B cell (primary cell): ENCODE data around the gene FLRT1. TPM values are rescaled to one million over a fixed set of nuclear protein-coding genes. Genes with fewer than 3 reads are reported as not detected.

Experiments used
- ATAC-seq: fragments of 200-7000 bp; cut with Tn5 transposase; one replicate; pipeline ENCODE4 v1.10.0; 2021; ENCODE audit warnings: low read depth, mild to moderate bottlenecking, moderate number of reproducible peaks, moderate library complexity
- CTCF ChIA-PET: fragments of 350-600 bp; sonication (Branson Sonifier 250); formaldehyde crosslinking; loops from one replicate; lab custom pipeline; 2021; ENCODE audit warnings: antibody characterized with exemption, inconsistent platforms; lab: Charles Lee
- POLR2A ChIA-PET: fragments of 350-600 bp; sonication (Branson Sonifier 250); formaldehyde crosslinking; loops from one replicate; lab custom pipeline; 2021; ENCODE audit warnings: antibody characterized with exemption; lab: Charles Lee
- DNase-seq: peaks from one replicate; pipeline ENCODE4 v3.0.0; 2013
- H2AFZ ChIP-seq: 2 replicates; pipeline ENCODE4 v1.6.1; 2012; ENCODE audit warnings: mild to moderate bottlenecking, low read depth, low read length; ENCODE audit not compliant: insufficient read depth, poor library complexity, severe bottlenecking
- H3K27ac ChIP-seq, 2 donors: 1 replicate in 1 of 2; 2 replicates in 1 of 2; pipeline ENCODE4 v1.5.1; 2012 to 2013; ENCODE audit warnings: low read length in 2 of 2, mild to moderate bottlenecking in 2 of 2, moderate library complexity in 1 of 2
- H3K27me3 ChIP-seq, 4 experiments: fragments of 200-600 bp in 1 of 4; sonication (generic) in 1 of 4; replicated peaks in 1 of 4; 1 replicate in 2 of 4; 2 replicates in 2 of 4; pipeline versions ENCODE4 v1.6.1 to v1.7.0; 2013 to 2016; ENCODE audit warnings: low read length in 3 of 4, mild to moderate bottlenecking in 2 of 4, mixed read lengths in 1 of 4, moderate library complexity in 1 of 4; ENCODE audit not compliant: insufficient read depth in 4 of 4, control insufficient read depth in 3 of 4; ENCODE audit errors: control extremely low read depth in 1 of 4
- H3K36me3 ChIP-seq, 2 experiments: replicated peaks in 1 of 2; 1 replicate in 1 of 2; 2 replicates in 1 of 2; pipeline versions ENCODE4 v1.6.1 to v1.7.1; 2013; ENCODE audit warnings: low read length in 1 of 2; ENCODE audit not compliant: insufficient read depth in 2 of 2, control insufficient read depth in 1 of 2; ENCODE audit errors: control extremely low read depth in 1 of 2, extremely low read depth in 1 of 2
- H3K4me1 ChIP-seq, 2 donors: fragments of 200-600 bp in 1 of 2; sonication (generic) in 1 of 2; 1 replicate in 1 of 2; 2 replicates in 1 of 2; pipeline versions ENCODE4 v1.5.1 to v1.6.1; 2013 to 2017; ENCODE audit warnings: low read length in 2 of 2; ENCODE audit not compliant: control insufficient read depth in 2 of 2, insufficient read depth in 2 of 2
- H3K4me2 ChIP-seq: replicated peaks from 2 replicates; pipeline ENCODE3; 2012; ENCODE audit warnings: mild to moderate bottlenecking, low read depth, low read length; ENCODE audit not compliant: poor library complexity, severe bottlenecking
- H3K4me3 ChIP-seq, 5 experiments: fragments of 200-600 bp in 1 of 5; sonication (generic) in 1 of 5; 1 replicate in 3 of 5; 2 replicates in 2 of 5; pipeline versions ENCODE4 v1.5.1 to v1.7.0; 2011 to 2016; ENCODE audit warnings: low read length in 4 of 5, mild to moderate bottlenecking in 4 of 5, low read depth in 2 of 5, control low read depth in 1 of 5, moderate library complexity in 1 of 5; ENCODE audit not compliant: insufficient read depth in 1 of 5; ENCODE audit errors: control extremely low read depth in 1 of 5, extremely low read depth in 1 of 5
- H3K79me2 ChIP-seq: fragments of 200-600 bp; sonication (generic); one replicate; pipeline ENCODE4 v1.6.0; 2016; ENCODE audit warnings: low read length; ENCODE audit not compliant: control insufficient read depth, insufficient read depth
- H3K9ac ChIP-seq: fragments of 200-600 bp; sonication (generic); 2 replicates; pipeline ENCODE4 v1.6.1; 2017; ENCODE audit warnings: mild to moderate bottlenecking, low read length, moderate library complexity
- H3K9me3 ChIP-seq, 3 donors: one replicate each; pipeline versions ENCODE4 v1.6.1 to v1.7.1; 2013; ENCODE audit warnings: low read length in 2 of 3; ENCODE audit not compliant: control insufficient read depth in 2 of 3, insufficient read depth in 1 of 3; ENCODE audit errors: control extremely low read depth in 1 of 3
- H4K20me1 ChIP-seq: 2 replicates; pipeline ENCODE4 v1.6.0; 2012; ENCODE audit warnings: mild to moderate bottlenecking, low read length; ENCODE audit not compliant: insufficient read depth, control insufficient read depth, poor library complexity, severe bottlenecking
- H3K27ac Mint-ChIP-seq: one replicate; pipeline ENCODE4 v1.8.0; 2021; ENCODE audit warnings: mixed read lengths
- H3K27me3 Mint-ChIP-seq: one replicate; pipeline ENCODE4 v1.8.0; 2021; ENCODE audit warnings: mixed read lengths
- H3K4me1 Mint-ChIP-seq: one replicate; pipeline ENCODE4 v1.8.0; 2021; ENCODE audit warnings: mixed read lengths
- H3K4me3 Mint-ChIP-seq: one replicate; pipeline ENCODE4 v1.8.0; 2021; ENCODE audit warnings: mixed read lengths
- H3K9me3 Mint-ChIP-seq: one replicate; pipeline ENCODE4 v1.8.0; 2022; ENCODE audit warnings: mixed read lengths; ENCODE audit not compliant: insufficient read depth
- EZH2 ChIP-seq: IDR thresholded peaks from 2 replicates; pipeline ENCODE4 v1.6.1; 2012; ENCODE audit warnings: borderline replicate concordance, low read depth, mild to moderate bottlenecking, moderate library complexity, low read length; ENCODE audit not compliant: insufficient read depth, poor library complexity, severe bottlenecking
- whole genome bisulfite sequencing: methylation state at CpG from one replicate; pipeline ENCODE4 v1.1.5; 2013; ENCODE audit warnings: missing lambda C conversion rate; ENCODE audit not compliant: insufficient coverage; 5-methylcytosine and 5-hydroxymethylcytosine counted together
- intact Hi-C: fragments of 100-400 bp; cut with micrococcal nuclease; formaldehyde crosslinking; loops from one replicate; pipeline ENCODE4 v1.10.0; 2022
- polyA plus RNA-seq: library from polyadenylated mRNA; depleted of rRNA; stranded (reverse); fragments of >200 nt; gene quantifications from 2 replicates; pipeline ENCODE4 v1.2.3, GENCODE V29; 2012
- total RNA-seq, 2 donors: library from RNA; stranded (reverse); fragments of 120-200 nt in 1 of 2; gene quantifications; 1 replicate in 1 of 2; 2 replicates in 1 of 2; pipeline versions ENCODE4 v1.2.3 to v1.2.4, GENCODE V29; 2013 to 2022
- TF ChIP-seq, protein P1 (sequence below): fragments of 200-600 bp; IDR thresholded peaks from one replicate; pipeline ENCODE4 v1.8.0; 2022; ENCODE audit warnings: antibody characterized with exemption, mild to moderate bottlenecking

Gene FLRT1
- total and polyA plus RNA-seq, 2 donors (not counting 1 experiment from before 2014, with no cell fraction given), result not detected

DNA sequence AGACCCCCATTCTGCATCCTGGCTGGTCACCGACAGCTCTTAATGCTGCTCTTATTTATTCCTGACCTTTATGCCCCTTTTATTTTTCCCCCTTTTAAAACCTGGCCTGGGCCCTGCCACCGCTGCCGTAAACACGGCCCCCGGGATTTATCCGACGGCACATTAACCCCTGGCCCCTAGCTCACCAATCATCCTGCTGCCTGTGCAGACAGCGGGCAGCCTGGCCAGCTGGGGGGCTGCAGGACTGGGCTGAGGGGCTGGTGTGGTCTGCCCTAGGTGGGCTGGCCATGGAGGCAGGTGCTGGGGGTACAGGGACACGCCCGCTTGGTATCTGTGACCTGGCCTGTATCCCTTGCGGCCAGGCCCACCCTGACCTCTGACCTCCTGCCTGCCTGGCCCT lies 21.4 kb upstream of the FLRT1 start:
- CTCF ChIA-PET, result no interaction called here

DNA sequence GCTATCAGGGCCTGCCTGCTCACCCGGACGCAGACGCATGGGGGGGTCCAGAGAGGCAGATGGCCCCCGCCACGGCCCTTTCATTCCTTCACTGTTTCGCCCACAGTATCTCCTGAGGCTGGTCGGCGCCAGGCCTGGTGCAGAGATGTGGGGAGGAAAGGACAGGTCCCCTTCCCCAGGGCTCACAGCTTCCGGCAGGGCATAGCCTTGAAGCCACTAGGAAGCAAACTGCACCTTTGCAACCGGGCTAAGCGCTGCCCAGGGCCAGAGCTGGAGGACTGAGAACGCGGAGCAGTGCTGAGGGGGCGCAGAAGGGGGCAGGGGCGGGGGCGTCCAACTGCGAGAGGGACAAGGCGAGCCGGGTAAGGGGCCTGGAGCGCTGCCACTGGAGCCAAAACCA lies 20.2 kb upstream of the FLRT1 start:
- DNase-seq (no peak), ATAC-seq (no peak)
- H3K79me2 ChIP-seq, result no peaks in the 10 kb centered on the region
- TF ChIP-seq, protein P1, sequence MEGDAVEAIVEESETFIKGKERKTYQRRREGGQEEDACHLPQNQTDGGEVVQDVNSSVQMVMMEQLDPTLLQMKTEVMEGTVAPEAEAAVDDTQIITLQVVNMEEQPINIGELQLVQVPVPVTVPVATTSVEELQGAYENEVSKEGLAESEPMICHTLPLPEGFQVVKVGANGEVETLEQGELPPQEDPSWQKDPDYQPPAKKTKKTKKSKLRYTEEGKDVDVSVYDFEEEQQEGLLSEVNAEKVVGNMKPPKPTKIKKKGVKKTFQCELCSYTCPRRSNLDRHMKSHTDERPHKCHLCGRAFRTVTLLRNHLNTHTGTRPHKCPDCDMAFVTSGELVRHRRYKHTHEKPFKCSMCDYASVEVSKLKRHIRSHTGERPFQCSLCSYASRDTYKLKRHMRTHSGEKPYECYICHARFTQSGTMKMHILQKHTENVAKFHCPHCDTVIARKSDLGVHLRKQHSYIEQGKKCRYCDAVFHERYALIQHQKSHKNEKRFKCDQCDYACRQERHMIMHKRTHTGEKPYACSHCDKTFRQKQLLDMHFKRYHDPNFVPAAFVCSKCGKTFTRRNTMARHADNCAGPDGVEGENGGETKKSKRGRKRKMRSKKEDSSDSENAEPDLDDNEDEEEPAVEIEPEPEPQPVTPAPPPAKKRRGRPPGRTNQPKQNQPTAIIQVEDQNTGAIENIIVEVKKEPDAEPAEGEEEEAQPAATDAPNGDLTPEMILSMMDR, result no peak
- no peak for TF ChIP-seq EZH2
- no peaks in the 10 kb centered on the region for H3K4me1 ChIP-seq
- ChIA-PET CTCF (no interaction called here), POLR2A (no interaction called here)
- no peak overlapping the region for H3K27ac ChIP-seq
- Mint-ChIP-seq H3K9me3 (no peaks in the 10 kb centered on the region), H3K27me3 (no peaks in the 10 kb centered on the region), H3K27ac (no peak overlapping the region), H3K4me1 (no peaks in the 10 kb centered on the region), H3K4me3 (no peak overlapping the region)
- intact Hi-C loops, result no loop called here
- no peaks in the 10 kb centered on the region for H3K36me3 ChIP-seq
- H2AFZ ChIP-seq, result no peak overlapping the region
- H3K9ac ChIP-seq, result no peak overlapping the region
- no peak overlapping the region for H3K4me3 ChIP-seq
- peaks cover 0 to 14% (median 0%) of the 10 kb centered on the region in 3 donors for H3K9me3 ChIP-seq
- no peaks in the 10 kb centered on the region for H4K20me1 ChIP-seq
- WGBS, result 95% methylated on average over 12 of the region's 20 CpGs
- no peaks in the 10 kb centered on the region for H3K27me3 ChIP-seq
- no peak overlapping the region for H3K4me2 ChIP-seq

More for the DNA sequence above, 21.4 kb upstream of the FLRT1 start:
- no peak overlapping the region for H3K4me2 ChIP-seq
- Mint-ChIP-seq H3K4me3 (no peak overlapping the region), H3K27me3 (no peaks in the 10 kb centered on the region), H3K9me3 (no peaks in the 10 kb centered on the region), H3K27ac (no peak overlapping the region), H3K4me1 (no peaks in the 10 kb centered on the region)
- H3K36me3 ChIP-seq, result no peaks in the 10 kb centered on the region
- 95% methylated on average over 8 of the region's 11 CpGs for WGBS
- H3K27me3 ChIP-seq, result peaks cover 0 to 2% (median 0%) of the 10 kb centered on the region in 4 experiments
- no peaks in the 10 kb centered on the region for H3K79me2 ChIP-seq
- no peak for TF ChIP-seq EZH2
- TF ChIP-seq, protein P1, result no peak
- ATAC-seq (no peak), DNase-seq (no peak)
- H4K20me1 ChIP-seq, result no peaks in the 10 kb centered on the region
- H3K9me3 ChIP-seq, result peaks cover 0 to 23% (median 0%) of the 10 kb centered on the region in 3 donors
- no peak overlapping the region for H3K27ac ChIP-seq
- no peak overlapping the region for H2AFZ ChIP-seq
- intact Hi-C loops, result no loop called here
- POLR2A ChIA-PET, result no interaction called here
- no peak overlapping the region for H3K9ac ChIP-seq
- no peak overlapping the region for H3K4me3 ChIP-seq
- no peaks in the 10 kb centered on the region for H3K4me1 ChIP-seq
